ENCODE data around the gene MAPRE2. TPM values are rescaled to one million over a fixed set of nuclear protein-coding genes. Genes with fewer than 3 reads are reported as not detected.
A peak's percentile ranks its signal among the peaks of the same experiment; 100 is the strongest.

The MAPRE2 gene
- total RNA-seq, 2 donors from 2014 or later: 11.7 to 11.9 TPM

GRCh38 chr18:35059280-35059927, 18.2 kb downstream of the MAPRE2 start:
- H3K4me1 ChIP-seq: peaks cover 17% of the 10 kb centered on the region
- no peaks in the 10 kb centered on the region for H3K36me3 ChIP-seq (replicated peaks in 1 of 2; ENCODE audit: insufficient read depth in 1 of 2, low read depth in 2 of 2)
- TF ChIP-seq CTCF (IDR thresholded peaks at IDR 0.05) (no peak), POLR2A (IDR thresholded peaks at IDR 0.05) (no peak)
- WGBS, 2 donors: 78 to 79% methylated on average over 5 of the region's 5 CpGs
- no peaks in the 10 kb centered on the region for H3K27me3 ChIP-seq
- no peak overlapping the region for H3K4me3 ChIP-seq
- no peak overlapping the region for H3K27ac ChIP-seq
- no peaks in the 10 kb centered on the region for H3K9me3 ChIP-seq
- DNase-seq (no peak), ATAC-seq (no peak)
- intact Hi-C loops (cut with DNase I): no loop called here

DNA sequence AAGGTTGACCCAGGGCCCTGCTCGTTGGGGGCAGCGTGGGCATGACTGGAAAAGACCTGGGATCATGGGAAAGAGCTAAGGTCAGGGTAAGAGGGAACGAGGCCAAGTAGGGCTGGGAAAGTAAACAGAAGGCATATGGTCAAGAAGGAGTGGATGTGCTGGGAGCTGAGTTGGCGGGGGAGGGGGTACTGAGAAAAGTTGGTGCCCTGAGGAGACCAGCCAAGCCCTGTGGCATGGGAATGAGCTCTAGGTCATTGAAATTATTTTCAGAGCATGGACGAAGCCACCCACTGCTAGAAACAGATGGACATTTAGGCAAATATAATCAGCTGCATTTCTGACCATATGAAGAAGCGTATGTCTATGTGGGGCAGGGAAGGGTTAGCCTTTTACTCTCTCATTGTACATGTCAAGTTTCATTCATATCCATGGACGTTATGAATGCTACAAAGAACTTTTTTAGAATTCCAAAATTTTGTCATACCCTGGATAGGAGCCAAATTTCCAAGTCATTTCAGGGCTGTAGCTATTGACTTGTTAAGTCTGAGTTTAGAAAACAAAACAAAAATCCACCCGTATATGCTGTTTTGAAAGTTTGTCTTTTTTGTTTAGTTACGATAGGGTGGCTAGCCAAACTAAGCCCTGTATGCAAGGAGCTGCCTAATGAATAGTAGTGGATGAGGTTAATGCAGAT, 19.1 kb downstream of the MAPRE2 start:
- peaks cover 17% of the 10 kb centered on the region for H3K4me1 ChIP-seq
- DNase-seq: peak; percentile 25 to 65 (median 44)
- WGBS, 2 donors: 38 to 39% methylated on average over 9 of the region's 9 CpGs
- no peak overlapping the region for H3K27ac ChIP-seq
- ATAC-seq: peak; percentile 40
- no peaks in the 10 kb centered on the region for H3K36me3 ChIP-seq (replicated peaks in 1 of 2; ENCODE audit: insufficient read depth in 1 of 2, low read depth in 2 of 2)
- no peaks in the 10 kb centered on the region for H3K27me3 ChIP-seq
- no peak overlapping the region for H3K4me3 ChIP-seq
- TF ChIP-seq CTCF (IDR thresholded peaks at IDR 0.05) (no peak), POLR2A (IDR thresholded peaks at IDR 0.05) (no peak)
- no peaks in the 10 kb centered on the region for H3K9me3 ChIP-seq
- intact Hi-C loops (cut with DNase I): no loop called here

DNA sequence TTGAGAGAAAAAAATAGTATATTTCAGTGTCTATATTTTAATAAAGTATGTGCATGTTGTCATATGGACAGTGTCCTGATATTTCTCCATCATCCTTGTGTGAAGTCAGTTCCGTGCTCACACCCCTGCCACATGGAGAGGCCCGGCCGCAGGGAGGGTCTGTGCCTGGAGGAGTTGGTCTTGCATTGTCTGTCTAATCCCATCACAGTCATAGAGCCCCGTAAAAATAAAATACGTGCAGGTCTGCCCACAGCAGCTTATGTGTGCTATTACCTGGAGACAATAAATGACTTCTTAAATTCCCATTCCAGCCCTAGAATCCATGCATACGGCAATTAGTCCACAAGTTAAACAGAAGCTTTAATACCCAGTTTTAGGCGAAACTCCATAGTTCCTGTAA, 20.1 kb downstream of the MAPRE2 start:
- TF ChIP-seq POLR2A (IDR thresholded peaks at IDR 0.05) (no peak), CTCF (IDR thresholded peaks at IDR 0.05) (no peak)
- no peak for DNase-seq
- Histone ChIP-seq H3K9me3 (no peaks in the 10 kb centered on the region), H3K27ac (no peak overlapping the region), H3K4me3 (no peak overlapping the region), H3K36me3 (replicated peaks in 1 of 2; ENCODE audit: insufficient read depth in 1 of 2, low read depth in 2 of 2) (no peaks in the 10 kb centered on the region), H3K4me1 (peaks cover 17% of the 10 kb centered on the region), H3K27me3 (no peaks in the 10 kb centered on the region)
- WGBS, 2 donors: 95 to 97% methylated on average over 7 of the region's 7 CpGs
- intact Hi-C loops (cut with DNase I): no loop called here
- no peak for ATAC-seq

DNA sequence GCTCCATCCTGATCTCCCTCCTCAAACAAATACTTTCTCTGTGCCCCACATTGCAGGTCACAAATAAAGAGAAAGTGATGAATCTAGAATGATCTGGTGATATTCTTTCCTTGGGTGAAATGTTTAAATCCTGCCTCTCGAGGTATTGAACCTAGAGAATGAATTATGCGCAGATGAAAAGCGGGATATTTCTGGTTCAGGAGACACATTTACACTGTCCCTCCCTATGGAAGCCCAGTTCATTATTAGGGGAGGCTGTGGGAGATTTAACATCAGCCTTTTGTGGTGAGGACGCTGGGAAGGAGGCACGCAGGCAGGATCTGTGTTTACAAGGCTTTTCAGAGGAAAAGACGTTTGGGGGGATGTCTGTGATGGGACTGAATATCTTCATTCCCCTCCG, 20.6 kb downstream of the MAPRE2 start:
- no peak for DNase-seq
- Histone ChIP-seq H3K27ac (no peak overlapping the region), H3K9me3 (no peaks in the 10 kb centered on the region), H3K4me3 (no peak overlapping the region), H3K36me3 (replicated peaks in 1 of 2; ENCODE audit: insufficient read depth in 1 of 2, low read depth in 2 of 2) (no peaks in the 10 kb centered on the region), H3K27me3 (no peaks in the 10 kb centered on the region), H3K4me1 (peaks cover 17% of the 10 kb centered on the region)
- TF ChIP-seq CTCF (IDR thresholded peaks at IDR 0.05) (no peak), POLR2A (IDR thresholded peaks at IDR 0.05) (no peak)
- ATAC-seq: no peak
- intact Hi-C loops (cut with DNase I): no loop called here
- WGBS, 2 donors: 89 to 93% methylated on average over 7 of the region's 7 CpGs

GRCh38 chr18:35062408-35062807, 21.2 kb downstream of the MAPRE2 start:
- Histone ChIP-seq H3K4me3 (no peak overlapping the region), H3K4me1 (peaks cover 17% of the 10 kb centered on the region), H3K36me3 (replicated peaks in 1 of 2; ENCODE audit: insufficient read depth in 1 of 2, low read depth in 2 of 2) (no peaks in the 10 kb centered on the region), H3K27me3 (no peaks in the 10 kb centered on the region), H3K9me3 (no peaks in the 10 kb centered on the region), H3K27ac (no peak overlapping the region)
- ATAC-seq (no peak), DNase-seq (no peak)
- intact Hi-C loops (cut with DNase I): no loop called here
- TF ChIP-seq POLR2A (IDR thresholded peaks at IDR 0.05) (no peak), CTCF (IDR thresholded peaks at IDR 0.05) (no peak)
- WGBS, 2 donors: 63 to 68% methylated on average over 5 of the region's 5 CpGs
